Sigmoid colon (tissue), 4 donors: ENCODE results near the gene IKZF4.

ENCODE experiments used
- CTCF ChIP-seq, 4 experiments: fragments of 450-650 bp in 3 of 4; fragments of 200-600 bp in 1 of 4; IDR thresholded peaks; one replicate each; pipeline ENCODE4 v1.5.1; 2016 to 2019; ENCODE audit warnings: antibody characterized with exemption in 4 of 4, mild to moderate bottlenecking in 3 of 4, moderate library complexity in 2 of 4
- EP300 ChIP-seq, 4 donors: sonication (generic); formaldehyde crosslinking; IDR thresholded peaks; one replicate each; pipeline ENCODE4 v1.6.1; 2017; ENCODE audit warnings: antibody characterized with exemption in 4 of 4
- POLR2A ChIP-seq, 2 donors: fragments of 450-650 bp; IDR thresholded peaks; one replicate each; pipeline ENCODE4 v1.6.1; 2016; ENCODE audit warnings: antibody characterized with exemption in 2 of 2, mild to moderate bottlenecking in 2 of 2, moderate library complexity in 2 of 2
- POLR2AphosphoS5 ChIP-seq, 4 donors: sonication (generic); formaldehyde crosslinking; IDR thresholded peaks; one replicate each; pipeline ENCODE4 v1.6.1; 2017; ENCODE audit warnings: antibody characterized with exemption in 4 of 4

GRCh38 chr12:56020423-56021184 lies at the start of gene IKZF4:
- no peak for TF ChIP-seq CTCF (IDR thresholded peaks at IDR 0.05)
- no peak for TF ChIP-seq POLR2AphosphoS5 (IDR thresholded peaks at IDR 0.05)
- no peak for TF ChIP-seq POLR2A (IDR thresholded peaks at IDR 0.05)
- TF ChIP-seq EP300 (IDR thresholded peaks at IDR 0.05), result no peak
